CD4-positive, CD25-positive, alpha-beta regulatory T cell (primary cell): ENCODE results near the gene BCAT1. TPM values are rescaled to one million over a fixed set of nuclear protein-coding genes. Genes with fewer than 3 reads are reported as not detected.
"Not testable (repeated sequence)": the region's sequence is repeated elsewhere in the genome, so short reads cannot be mapped to it uniquely, and the experiment has no call there.

ENCODE experiments used
- ATAC-seq, 2 donors: fragments of 150-1000 bp; cut with Tn5 transposase; one replicate each; pipeline ENCODE4 v1.10.0; 2021; ENCODE audit warnings: low read depth in 2 of 2, moderate number of reproducible peaks in 2 of 2, moderate library complexity in 1 of 2
- DNase-seq, 3 donors: peaks; one replicate each; pipeline versions ENCODE4 v3.0.0 to v3.0.0-alpha.2; 2012 to 2022; ENCODE audit warnings: mixed read lengths in 1 of 3
- H3K27ac ChIP-seq: one replicate; pipeline ENCODE4 v1.7.0; 2013; ENCODE audit warnings: mild to moderate bottlenecking, low read length; ENCODE audit not compliant: insufficient read depth, poor library complexity, severe bottlenecking
- H3K27me3 ChIP-seq: one replicate; pipeline ENCODE4 v1.7.0; 2013; ENCODE audit warnings: low read length; ENCODE audit not compliant: control insufficient read depth, insufficient read depth
- H3K36me3 ChIP-seq: one replicate; pipeline ENCODE4 v1.7.0; 2013; ENCODE audit warnings: mild to moderate bottlenecking, low read length, moderate library complexity; ENCODE audit not compliant: control insufficient read depth, insufficient read depth
- H3K4me1 ChIP-seq: 2 replicates; pipeline ENCODE4 v1.7.0; 2013; ENCODE audit warnings: mild to moderate bottlenecking, low read length; ENCODE audit not compliant: insufficient read depth, control insufficient read depth, poor library complexity, severe bottlenecking
- H3K4me3 ChIP-seq: one replicate; pipeline ENCODE4 v1.7.0; 2013; ENCODE audit warnings: low read depth, mild to moderate bottlenecking, low read length, moderate library complexity
- H3K9me3 ChIP-seq, 2 experiments: 1 replicate in 1 of 2; 2 replicates in 1 of 2; pipeline ENCODE4 v1.7.0; 2013; ENCODE audit warnings: low read length in 2 of 2, mild to moderate bottlenecking in 1 of 2, moderate library complexity in 1 of 2; ENCODE audit not compliant: control insufficient read depth in 2 of 2
- H3K27ac Mint-ChIP-seq, 3 donors: one replicate each; pipeline ENCODE4 v1.8.0; 2020 to 2022; ENCODE audit warnings: mild to moderate bottlenecking in 3 of 3, mixed read lengths in 3 of 3, moderate library complexity in 2 of 3
- H3K27me3 Mint-ChIP-seq: one replicate; pipeline ENCODE4 v1.8.0; 2022; ENCODE audit warnings: mild to moderate bottlenecking, mixed read lengths
- H3K36me3 Mint-ChIP-seq: one replicate; pipeline ENCODE4 v1.8.0; 2020; ENCODE audit warnings: mixed read lengths
- H3K4me1 Mint-ChIP-seq, 4 donors: one replicate each; pipeline ENCODE4 v1.8.0; 2020 to 2022; ENCODE audit warnings: mixed read lengths in 4 of 4, mild to moderate bottlenecking in 1 of 4
- H3K4me3 Mint-ChIP-seq, 4 donors: one replicate each; pipeline ENCODE4 v1.8.0; 2020 to 2022; ENCODE audit warnings: mild to moderate bottlenecking in 4 of 4, mixed read lengths in 4 of 4, moderate library complexity in 3 of 4
- H3K9me3 Mint-ChIP-seq, 7 donors: one replicate each; pipeline ENCODE4 v1.8.0; 2020 to 2022; ENCODE audit warnings: mixed read lengths in 7 of 7, mild to moderate bottlenecking in 3 of 7, moderate library complexity in 2 of 7
- polyA plus RNA-seq, 4 donors: library from polyadenylated mRNA; unstranded; fragments of 300-500 nt; fragmentation: Illumina TruSeq; gene quantifications; one replicate each; pipeline ENCODE4 v1.2.3, GENCODE V29; 2021
- total RNA-seq: library from RNA; stranded (reverse); gene quantifications from one replicate; pipeline ENCODE4 v1.2.3, GENCODE V29; 2022

BCAT1 gene
- total and polyA plus RNA-seq, 5 donors from 2014 or later: 0.07 to 3.0 (median 0.75) TPM

DNA sequence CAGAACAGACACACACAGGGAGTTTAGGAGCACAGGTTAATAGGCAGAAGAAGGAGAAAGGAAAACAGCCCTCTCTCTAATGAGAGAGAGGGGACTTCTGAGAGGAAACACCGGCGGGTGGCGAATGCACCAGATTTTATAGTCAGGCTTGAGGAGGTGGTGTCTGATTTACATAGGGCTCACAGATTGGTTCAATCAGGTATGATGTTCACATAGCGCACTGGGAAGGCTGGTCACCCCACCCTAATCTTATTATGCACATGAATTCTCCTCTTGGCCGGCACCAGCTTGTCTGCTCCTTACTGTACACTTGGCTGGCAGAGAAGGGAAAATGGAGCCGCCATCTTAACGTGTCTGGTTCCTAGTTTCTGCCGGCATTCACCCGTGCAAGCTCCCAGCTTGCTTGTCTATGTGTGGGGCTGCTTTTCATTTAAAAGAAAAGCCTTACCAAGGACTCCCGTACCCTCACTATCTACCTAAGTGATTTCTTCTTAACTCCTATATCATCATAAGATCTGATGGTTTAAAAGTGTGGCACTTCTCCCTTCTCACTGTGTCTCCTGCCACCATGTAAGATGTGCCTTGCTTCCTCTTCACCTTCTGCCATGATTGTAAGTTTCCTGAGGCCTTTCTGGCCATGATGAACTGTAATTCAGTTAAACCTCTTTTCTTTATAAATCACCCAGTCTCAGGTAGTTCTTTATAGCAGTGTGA lies 15.1 kb downstream of the BCAT1 start:
- Histone ChIP-seq H3K9me3 (no peaks in the 10 kb centered on the region), H3K36me3 (no peaks in the 10 kb centered on the region), H3K4me3 (no peak overlapping the region), H3K27ac (no peak overlapping the region), H3K27me3 (peaks cover 3% of the 10 kb centered on the region), H3K4me1 (no peaks in the 10 kb centered on the region)
- no peak overlapping the region for H3K27ac Mint-ChIP-seq
- peaks cover 0 to 4% (median 0%) of the 10 kb centered on the region in 4 donors for H3K4me1 Mint-ChIP-seq
- ATAC-seq (no peak), DNase-seq (no peak)
- H3K36me3 Mint-ChIP-seq: no peaks in the 10 kb centered on the region
- H3K27me3 Mint-ChIP-seq: peaks cover 18% of the 10 kb centered on the region
- peaks cover 0 to 4% (median 0%) of the 10 kb centered on the region in 7 donors for H3K9me3 Mint-ChIP-seq
- no peak overlapping the region for H3K4me3 Mint-ChIP-seq

DNA sequence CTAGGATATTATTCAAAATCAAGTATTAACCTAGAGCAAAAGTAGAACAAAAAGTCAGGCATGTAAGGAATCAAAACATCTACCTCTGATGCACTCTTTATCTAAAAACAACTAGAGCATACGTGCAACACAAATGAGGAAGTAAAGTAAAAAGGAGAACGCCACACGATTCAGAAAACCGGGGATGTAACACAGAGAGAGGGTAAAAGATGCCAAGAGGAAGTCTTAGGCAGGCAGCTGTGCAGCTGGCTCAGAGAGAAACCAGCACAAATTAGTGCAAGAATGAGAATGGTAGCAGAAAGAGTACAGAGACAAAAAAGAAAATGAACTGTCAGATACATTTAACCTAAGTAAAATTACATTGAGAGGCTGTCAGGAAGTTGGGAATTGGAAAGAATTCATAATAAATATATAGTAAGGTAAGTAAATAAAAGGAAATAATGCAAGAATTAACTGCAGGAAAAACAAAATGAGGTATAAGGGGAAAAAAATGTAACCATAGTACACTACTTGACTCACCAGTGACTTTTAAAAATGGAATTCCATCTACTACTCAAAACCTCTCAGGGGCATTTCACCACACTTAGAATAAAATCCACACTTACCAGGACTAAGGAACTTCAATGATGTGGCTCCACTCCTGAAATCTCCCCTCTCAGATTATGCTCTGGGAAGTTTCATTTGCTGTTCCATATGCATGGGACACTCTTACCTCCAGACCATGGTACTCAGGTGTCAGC lies 17.1 kb downstream of the BCAT1 start:
- no peak overlapping the region for H3K27ac Mint-ChIP-seq
- no peak for ATAC-seq
- H3K27ac ChIP-seq: no peak overlapping the region

DNA sequence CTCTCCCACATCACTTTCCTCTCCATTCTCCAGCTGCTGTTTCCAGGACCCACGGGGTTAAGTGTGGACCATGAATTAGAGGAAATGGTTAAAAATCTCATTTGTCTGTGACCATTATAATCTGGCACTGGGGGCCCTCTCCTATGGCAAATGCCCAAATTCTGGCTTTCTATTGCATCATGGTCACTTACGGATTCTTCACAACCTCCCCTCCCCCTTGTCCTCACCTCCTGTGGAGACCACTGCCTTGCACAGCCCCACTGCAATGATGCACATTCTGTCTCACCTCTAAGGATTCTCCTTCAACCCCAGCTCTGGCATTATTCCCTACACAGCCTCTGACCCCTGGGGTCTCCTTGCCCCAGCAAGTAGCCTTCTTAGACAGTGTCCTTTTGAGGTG lies 18.9 kb downstream of the BCAT1 start:
- Histone ChIP-seq H3K4me1 (no peaks in the 10 kb centered on the region), H3K36me3 (no peaks in the 10 kb centered on the region), H3K9me3 (no peaks in the 10 kb centered on the region), H3K27me3 (peaks cover 3% of the 10 kb centered on the region), H3K27ac (no peak overlapping the region), H3K4me3 (no peak overlapping the region)
- no peak for ATAC-seq
- Mint-ChIP-seq H3K4me3 (no peak overlapping the region), H3K4me1 (peaks cover 0 to 4% (median 0%) of the 10 kb centered on the region in 4 donors), H3K36me3 (no peaks in the 10 kb centered on the region), H3K27ac (peak overlapping the region in 1 of 3 donors; percentile 50), H3K9me3 (peaks cover 0 to 4% (median 0%) of the 10 kb centered on the region in 7 donors), H3K27me3 (peaks cover 29% of the 10 kb centered on the region)
- DNase-seq: no peak

More for the DNA sequence above, 17.1 kb downstream of the BCAT1 start:
- Mint-ChIP-seq H3K9me3 (peaks cover 0 to 4% (median 0%) of the 10 kb centered on the region in 7 donors), H3K4me3 (no peak overlapping the region), H3K4me1 (peaks cover 0 to 4% (median 0%) of the 10 kb centered on the region in 4 donors), H3K27me3 (peaks cover 28% of the 10 kb centered on the region), H3K36me3 (no peaks in the 10 kb centered on the region)
- H3K9me3 ChIP-seq: no peaks in the 10 kb centered on the region
- no peak for DNase-seq
- no peaks in the 10 kb centered on the region for H3K36me3 ChIP-seq
- H3K27me3 ChIP-seq: peaks cover 3% of the 10 kb centered on the region
- H3K4me3 ChIP-seq: no peak overlapping the region
- no peaks in the 10 kb centered on the region for H3K4me1 ChIP-seq

DNA sequence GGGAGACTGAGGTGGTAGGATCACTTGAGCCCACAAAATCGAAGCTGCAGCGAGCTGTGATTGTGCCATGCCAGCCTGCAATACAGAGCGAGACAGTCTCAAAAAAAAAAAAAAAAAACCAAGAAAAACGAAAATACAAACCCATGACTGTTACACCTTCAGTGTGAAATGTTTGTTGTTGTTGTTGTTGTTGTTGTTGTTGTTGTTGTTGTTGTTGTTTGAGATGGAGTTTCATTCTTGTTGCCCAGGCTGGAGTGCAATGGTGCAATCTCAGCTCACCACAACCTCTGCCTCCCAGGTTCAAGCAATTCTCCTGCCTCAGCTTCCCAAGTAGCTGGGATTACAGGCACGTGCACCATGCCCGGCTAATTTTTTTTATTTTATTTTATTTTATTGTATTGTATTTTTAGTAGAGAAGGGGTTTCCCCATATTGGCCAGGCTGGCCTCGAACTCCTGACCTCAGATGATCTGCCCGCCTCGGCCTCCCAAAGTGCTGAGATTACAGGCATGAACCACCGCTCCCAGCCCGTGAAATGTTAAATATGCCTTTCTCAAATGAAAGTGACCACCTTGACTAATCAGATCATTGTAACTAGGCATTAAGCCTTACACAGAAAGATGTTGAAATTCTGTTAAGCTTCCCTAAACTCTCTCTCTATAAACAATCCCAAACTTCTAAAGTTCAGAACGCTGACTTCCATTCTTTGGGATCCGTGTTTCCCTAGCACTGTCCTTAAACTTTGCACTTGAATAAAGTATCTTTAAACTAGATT lies 20.2 kb downstream of the BCAT1 start:
- peaks cover 26% of the 10 kb centered on the region for H3K27me3 Mint-ChIP-seq
- H3K27ac Mint-ChIP-seq, DNase-seq, H3K4me3 Mint-ChIP-seq, H3K27me3 ChIP-seq, H3K4me3 ChIP-seq, H3K9me3 ChIP-seq, H3K9me3 Mint-ChIP-seq, H3K4me1 Mint-ChIP-seq, H3K36me3 Mint-ChIP-seq, ATAC-seq, H3K4me1 ChIP-seq, H3K36me3 ChIP-seq, H3K27ac ChIP-seq: not testable (repeated sequence)

DNA sequence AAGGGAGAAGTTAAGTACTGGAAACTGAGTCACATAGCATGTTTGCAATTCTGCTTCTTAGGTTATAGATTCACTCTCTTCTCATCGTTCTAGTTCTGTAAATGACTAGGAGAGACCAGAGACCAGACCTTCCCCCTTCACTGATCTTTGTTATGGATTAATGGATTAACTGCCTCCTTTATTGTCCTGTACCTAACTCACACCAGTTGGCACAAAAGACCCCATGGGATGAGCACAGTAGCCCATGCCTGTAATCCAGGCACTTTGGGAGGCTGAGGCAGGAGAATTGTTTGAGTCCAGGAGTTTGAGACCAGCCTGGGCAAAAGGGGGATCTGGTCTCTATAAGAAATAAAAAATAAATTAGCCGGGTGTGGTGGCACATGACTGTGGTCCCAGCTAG lies 20.8 kb downstream of the BCAT1 start:
- H3K36me3 Mint-ChIP-seq: no peaks in the 10 kb centered on the region

DNA sequence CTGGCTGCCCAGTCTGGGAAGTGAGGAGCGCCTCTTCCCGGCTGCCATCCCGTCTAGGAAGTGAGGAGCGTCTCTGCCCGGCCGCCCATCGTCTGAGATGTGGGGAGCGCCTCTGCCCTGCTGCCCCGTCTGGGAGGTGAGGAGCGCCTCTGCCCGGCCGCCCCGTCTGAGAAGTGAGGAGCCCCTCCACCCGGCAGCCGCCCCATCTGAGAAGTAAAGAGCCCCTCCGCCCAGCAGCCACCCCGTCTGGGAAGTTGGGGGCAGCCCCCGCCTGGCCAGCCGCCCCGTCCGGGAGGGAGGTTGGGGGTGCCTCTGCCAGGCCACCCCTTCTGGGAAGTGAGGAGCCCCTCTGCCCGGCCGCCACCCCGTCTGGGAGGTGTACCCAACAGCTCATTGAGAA lies 22.8 kb downstream of the BCAT1 start:
- H3K4me1 ChIP-seq, H3K4me3 Mint-ChIP-seq, H3K27ac Mint-ChIP-seq, DNase-seq, H3K27me3 ChIP-seq, H3K27ac ChIP-seq, H3K4me3 ChIP-seq, ATAC-seq, H3K9me3 ChIP-seq, H3K9me3 Mint-ChIP-seq, H3K36me3 ChIP-seq, H3K4me1 Mint-ChIP-seq, H3K36me3 Mint-ChIP-seq: not testable (repeated sequence)
- peaks cover 13% of the 10 kb centered on the region for H3K27me3 Mint-ChIP-seq

More for the DNA sequence above, 20.8 kb downstream of the BCAT1 start:
- no peaks in the 10 kb centered on the region for H3K9me3 ChIP-seq
- ATAC-seq (no peak), DNase-seq (no peak)
- Mint-ChIP-seq H3K4me3 (no peak overlapping the region), H3K9me3 (peaks cover 0 to 6% (median 0%) of the 10 kb centered on the region in 7 donors), H3K27me3 (peaks cover 26% of the 10 kb centered on the region), H3K4me1 (peaks cover 0 to 4% (median 0%) of the 10 kb centered on the region in 4 donors), H3K27ac (no peak overlapping the region)
- no peaks in the 10 kb centered on the region for H3K36me3 ChIP-seq
- H3K4me3 ChIP-seq: no peak overlapping the region
- H3K27ac ChIP-seq: no peak overlapping the region
- H3K27me3 ChIP-seq: peaks cover 3% of the 10 kb centered on the region
- no peaks in the 10 kb centered on the region for H3K4me1 ChIP-seq

DNA sequence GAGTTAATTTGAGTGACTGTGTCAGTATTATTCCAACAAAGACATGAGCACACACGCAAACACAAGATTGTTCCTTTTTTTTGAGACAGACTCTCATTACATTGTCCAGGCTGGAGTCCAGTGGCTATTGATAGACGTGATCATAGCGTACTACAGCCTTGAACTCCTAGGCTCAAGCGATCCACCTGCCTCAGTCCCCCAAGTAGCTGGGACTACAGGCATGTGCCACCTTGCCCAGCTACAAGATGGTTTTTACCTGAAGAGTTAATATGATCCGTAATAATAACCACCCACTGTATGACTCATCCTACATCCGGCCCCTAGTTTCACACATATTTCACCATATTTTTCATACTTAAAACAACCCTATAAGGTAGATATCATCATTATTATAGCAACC lies 26.8 kb downstream of the BCAT1 start:
- no peak for ATAC-seq
- peaks cover 4% of the 10 kb centered on the region for H3K27me3 Mint-ChIP-seq

More for the DNA sequence above, 26.8 kb downstream of the BCAT1 start:
- Histone ChIP-seq H3K9me3 (no peaks in the 10 kb centered on the region), H3K27me3 (no peaks in the 10 kb centered on the region), H3K27ac (no peak overlapping the region), H3K4me1 (no peaks in the 10 kb centered on the region), H3K36me3 (no peaks in the 10 kb centered on the region), H3K4me3 (no peak overlapping the region)
- Mint-ChIP-seq H3K9me3 (peaks cover 0 to 5% (median 0%) of the 10 kb centered on the region in 7 donors), H3K36me3 (no peaks in the 10 kb centered on the region), H3K4me1 (peaks cover 0 to 7% (median 2%) of the 10 kb centered on the region in 4 donors), H3K4me3 (no peak overlapping the region), H3K27ac (no peak overlapping the region)
- DNase-seq: peak in 1 of 3 donors; percentile 25
